ENCODE measurements around the gene GRIA2.

- no peak for TF ChIP-seq CTCF (IDR thresholded peaks at IDR 0.05)
- no peak for TF ChIP-seq EP300 (IDR thresholded peaks at IDR 0.05)
- TF ChIP-seq POLR2A (IDR thresholded peaks at IDR 0.05): no peak
Measured at GRCh38 chr4:157196046-157196445, 24.5 kb upstream of the GRIA2 start.
